WTC11 (cell line): ENCODE data around the gene MKX. TPM values are rescaled to one million over a fixed set of nuclear protein-coding genes. Genes with fewer than 3 reads are reported as not detected.

Experiments used
- ATAC-seq: fragments of 200-7000 bp; cut with Tn5 transposase; 2 replicates; pipeline ENCODE4 v1.10.0; 2021; ENCODE audit warnings: mild to moderate bottlenecking, moderate library complexity
- CTCF ChIA-PET: fragments of 300-600 bp; sonication (Branson Sonifier 250); formaldehyde crosslinking; loops from one replicate; lab custom pipeline; 2021; ENCODE audit warnings: antibody characterized with exemption; lab: Charles Lee
- POLR2A ChIA-PET: fragments of 350-600 bp; sonication (Branson Sonifier 250); formaldehyde crosslinking; loops from one replicate; lab custom pipeline; 2021; ENCODE audit warnings: antibody characterized with exemption; lab: Charles Lee
- DNase-seq: peaks from one replicate; pipeline ENCODE4 v3.0.0; 2021; ENCODE audit warnings: low spot score
- H3K27ac Mint-ChIP-seq: 2 replicates; pipeline ENCODE4 v1.8.0; 2021; ENCODE audit warnings: mixed read lengths
- H3K27me3 Mint-ChIP-seq: 2 replicates; pipeline ENCODE4 v1.8.0; 2021; ENCODE audit warnings: low read depth, mild to moderate bottlenecking, moderate library complexity, mixed read lengths
- H3K36me3 Mint-ChIP-seq: 2 replicates; pipeline ENCODE4 v1.8.0; 2021; ENCODE audit warnings: mixed read lengths
- H3K4me1 Mint-ChIP-seq: 2 replicates; pipeline ENCODE4 v1.8.0; 2022; ENCODE audit warnings: mixed read lengths
- H3K4me3 Mint-ChIP-seq: 2 replicates; pipeline ENCODE4 v1.8.0; 2021; ENCODE audit warnings: mild to moderate bottlenecking, moderate library complexity, mixed read lengths
- H3K9me3 Mint-ChIP-seq: 2 replicates; pipeline ENCODE4 v1.8.0; 2021; ENCODE audit warnings: mixed read lengths
- ATF6 ChIP-seq: sonication (generic); formaldehyde crosslinking; IDR thresholded peaks from 2 replicates; pipeline ENCODE4 v1.8.1; 2023; ENCODE audit warnings: mild to moderate bottlenecking, missing genetic modification reagents
- CREB1 ChIP-seq: sonication (generic); formaldehyde crosslinking; IDR thresholded peaks from 2 replicates; pipeline ENCODE4 v1.8.0; 2023; ENCODE audit warnings: mild to moderate bottlenecking, missing genetic modification reagents
- FOXJ3 ChIP-seq: sonication (generic); formaldehyde crosslinking; IDR thresholded peaks from 2 replicates; pipeline ENCODE4 v1.9.0; 2021; ENCODE audit warnings: missing genetic modification reagents, mild to moderate bottlenecking, borderline replicate concordance
- KAT7 ChIP-seq: sonication (generic); formaldehyde crosslinking; IDR thresholded peaks from 2 replicates; pipeline ENCODE4 v1.8.1; 2023; ENCODE audit warnings: missing genetic modification reagents, mild to moderate bottlenecking, borderline replicate concordance
- MAX ChIP-seq: sonication (generic); formaldehyde crosslinking; IDR thresholded peaks from 2 replicates; pipeline ENCODE4 v1.8.0; 2022; ENCODE audit warnings: mild to moderate bottlenecking, missing genetic modification reagents
- MXD4 ChIP-seq: fragments of 250-450 bp; sonication (Bioruptor Pico); IDR thresholded peaks from 2 replicates; pipeline ENCODE4 v1.8.0; 2021; ENCODE audit warnings: mild to moderate bottlenecking, moderate library complexity, borderline replicate concordance
- NR1H2 ChIP-seq: sonication (generic); formaldehyde crosslinking; IDR thresholded peaks from 2 replicates; pipeline ENCODE4 v1.9.0; 2021; ENCODE audit warnings: mild to moderate bottlenecking, moderate library complexity, missing genetic modification reagents
- NR2C2 ChIP-seq: sonication (generic); formaldehyde crosslinking; IDR thresholded peaks from 2 replicates; pipeline ENCODE4 v1.8.0; 2022; ENCODE audit warnings: mild to moderate bottlenecking, missing genetic modification reagents
- RORB ChIP-seq: fragments of 250-450 bp; sonication (Bioruptor Pico); IDR thresholded peaks from 2 replicates; pipeline ENCODE4 v1.9.0; 2021; ENCODE audit warnings: mild to moderate bottlenecking
- SP1 ChIP-seq: sonication (generic); formaldehyde crosslinking; conservative IDR thresholded peaks from 2 replicates; pipeline ENCODE4 v1.8.1; 2022; ENCODE audit warnings: missing genetic modification reagents
- ZBTB21 ChIP-seq: sonication (generic); formaldehyde crosslinking; IDR thresholded peaks from 2 replicates; pipeline ENCODE4 v1.8.1; 2023; ENCODE audit warnings: mild to moderate bottlenecking, missing genetic modification reagents, borderline replicate concordance
- ZMAT4 ChIP-seq: fragments of 250-450 bp; sonication (Bioruptor Pico); IDR thresholded peaks from 2 replicates; pipeline ENCODE4 v1.9.0; 2021; ENCODE audit warnings: mild to moderate bottlenecking
- ZNF138 ChIP-seq: sonication (generic); formaldehyde crosslinking; conservative IDR thresholded peaks from 2 replicates; pipeline ENCODE4 v1.8.1; 2022; ENCODE audit warnings: mild to moderate bottlenecking, moderate library complexity, missing genetic modification reagents
- ZNF219 ChIP-seq: sonication (generic); formaldehyde crosslinking; IDR thresholded peaks from 2 replicates; pipeline ENCODE4 v1.8.0; 2023; ENCODE audit warnings: missing genetic modification reagents, mild to moderate bottlenecking, borderline replicate concordance
- ZNF232 ChIP-seq: sonication (generic); formaldehyde crosslinking; IDR thresholded peaks from 2 replicates; pipeline ENCODE4 v1.8.0; 2022; ENCODE audit warnings: mild to moderate bottlenecking, missing genetic modification reagents
- total RNA-seq: library from RNA; stranded (reverse); gene quantifications from 3 replicates; pipeline ENCODE4 v1.2.3, GENCODE V29; 2021
- TF ChIP-seq, protein P1 (sequence below): sonication (generic); formaldehyde crosslinking; IDR thresholded peaks from 2 replicates; pipeline ENCODE4 v1.8.0; 2022; ENCODE audit warnings: mild to moderate bottlenecking, missing genetic modification reagents
- TF ChIP-seq, protein P2 (sequence below): sonication (generic); formaldehyde crosslinking; IDR thresholded peaks from 2 replicates; pipeline ENCODE4 v1.8.1; 2023; ENCODE audit warnings: mild to moderate bottlenecking, missing genetic modification reagents, moderate library complexity
- TF ChIP-seq, protein P3 (sequence below): fragments of 250-450 bp; sonication (Bioruptor Pico); IDR thresholded peaks from 2 replicates; pipeline ENCODE4 v2.1.2; 2022; ENCODE audit warnings: mild to moderate bottlenecking, moderate library complexity
- TF ChIP-seq, protein P4 (sequence below): sonication (generic); formaldehyde crosslinking; IDR thresholded peaks from 2 replicates; pipeline ENCODE4 v1.8.0; 2023; ENCODE audit warnings: missing genetic modification reagents, mild to moderate bottlenecking, borderline replicate concordance

MKX gene
- total RNA-seq, 1 experiment from 2014 or later, result 1.2 TPM

DNA sequence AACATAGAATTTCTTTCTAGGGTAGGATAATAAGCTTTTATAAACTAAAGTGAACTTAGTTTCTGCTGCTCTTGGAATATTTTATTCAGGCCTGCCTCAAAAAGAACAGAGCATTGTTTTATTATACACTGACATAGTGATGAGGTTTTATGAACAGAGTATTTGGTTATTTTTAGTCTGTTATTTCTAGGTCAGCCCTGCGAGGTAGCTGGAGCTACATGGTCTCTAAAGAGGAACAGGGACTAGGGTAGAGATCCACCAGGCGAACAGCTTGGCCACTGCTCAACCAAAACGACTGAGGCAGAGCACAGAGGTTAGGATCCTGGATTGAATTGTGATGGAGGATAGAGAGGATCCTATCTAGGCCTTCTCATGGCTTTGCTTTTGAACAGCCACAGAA is 53.0 kb downstream of the MKX start (continued):
- TF ChIP-seq, protein P1, sequence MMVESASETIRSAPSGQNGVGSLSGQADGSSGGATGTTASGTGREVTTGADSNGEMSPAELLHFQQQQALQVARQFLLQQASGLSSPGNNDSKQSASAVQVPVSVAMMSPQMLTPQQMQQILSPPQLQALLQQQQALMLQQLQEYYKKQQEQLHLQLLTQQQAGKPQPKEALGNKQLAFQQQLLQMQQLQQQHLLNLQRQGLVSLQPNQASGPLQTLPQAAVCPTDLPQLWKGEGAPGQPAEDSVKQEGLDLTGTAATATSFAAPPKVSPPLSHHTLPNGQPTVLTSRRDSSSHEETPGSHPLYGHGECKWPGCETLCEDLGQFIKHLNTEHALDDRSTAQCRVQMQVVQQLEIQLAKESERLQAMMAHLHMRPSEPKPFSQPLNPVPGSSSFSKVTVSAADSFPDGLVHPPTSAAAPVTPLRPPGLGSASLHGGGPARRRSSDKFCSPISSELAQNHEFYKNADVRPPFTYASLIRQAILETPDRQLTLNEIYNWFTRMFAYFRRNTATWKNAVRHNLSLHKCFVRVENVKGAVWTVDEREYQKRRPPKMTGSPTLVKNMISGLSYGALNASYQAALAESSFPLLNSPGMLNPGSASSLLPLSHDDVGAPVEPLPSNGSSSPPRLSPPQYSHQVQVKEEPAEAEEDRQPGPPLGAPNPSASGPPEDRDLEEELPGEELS (CRISPR knock-in tag), result no peak
- TF ChIP-seq, protein P2, sequence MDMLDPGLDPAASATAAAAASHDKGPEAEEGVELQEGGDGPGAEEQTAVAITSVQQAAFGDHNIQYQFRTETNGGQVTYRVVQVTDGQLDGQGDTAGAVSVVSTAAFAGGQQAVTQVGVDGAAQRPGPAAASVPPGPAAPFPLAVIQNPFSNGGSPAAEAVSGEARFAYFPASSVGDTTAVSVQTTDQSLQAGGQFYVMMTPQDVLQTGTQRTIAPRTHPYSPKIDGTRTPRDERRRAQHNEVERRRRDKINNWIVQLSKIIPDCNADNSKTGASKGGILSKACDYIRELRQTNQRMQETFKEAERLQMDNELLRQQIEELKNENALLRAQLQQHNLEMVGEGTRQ, result no peak

DNA sequence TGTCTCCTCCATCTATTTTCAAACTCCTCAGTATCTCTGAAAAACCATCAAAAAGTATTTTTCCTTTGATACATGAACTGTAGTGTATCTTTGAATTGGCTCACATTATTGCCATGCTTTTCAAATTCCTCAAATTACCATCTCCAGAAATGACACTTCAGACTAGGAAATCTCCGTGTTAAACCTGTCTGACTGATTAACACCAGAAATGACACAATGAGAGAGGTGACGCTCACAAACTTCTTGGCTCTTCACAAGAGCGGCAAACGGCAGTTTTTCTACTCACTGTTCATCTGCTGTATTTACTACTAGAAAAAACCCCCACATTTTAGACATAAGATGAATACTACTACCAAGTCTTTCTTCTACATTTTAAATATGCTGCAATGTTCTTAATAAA is 56.6 kb downstream of the MKX start:
- H3K4me1 Mint-ChIP-seq, result no peaks in the 10 kb centered on the region
- H3K36me3 Mint-ChIP-seq, result peaks cover 6% of the 10 kb centered on the region; the same call in 1 of the 2 replicates
- CTCF ChIA-PET, result no interaction called here
- no peak overlapping the region for H3K4me3 Mint-ChIP-seq
- H3K27me3 Mint-ChIP-seq, result no peaks in the 10 kb centered on the region
- POLR2A ChIA-PET, result no interaction called here
- peaks cover 25% of the 10 kb centered on the region for H3K9me3 Mint-ChIP-seq
- TF ChIP-seq ATF6 (CRISPR knock-in tag), result no peak
- ATAC-seq (no peak), DNase-seq (no peak)
- H3K27ac Mint-ChIP-seq, result no peak overlapping the region

DNA sequence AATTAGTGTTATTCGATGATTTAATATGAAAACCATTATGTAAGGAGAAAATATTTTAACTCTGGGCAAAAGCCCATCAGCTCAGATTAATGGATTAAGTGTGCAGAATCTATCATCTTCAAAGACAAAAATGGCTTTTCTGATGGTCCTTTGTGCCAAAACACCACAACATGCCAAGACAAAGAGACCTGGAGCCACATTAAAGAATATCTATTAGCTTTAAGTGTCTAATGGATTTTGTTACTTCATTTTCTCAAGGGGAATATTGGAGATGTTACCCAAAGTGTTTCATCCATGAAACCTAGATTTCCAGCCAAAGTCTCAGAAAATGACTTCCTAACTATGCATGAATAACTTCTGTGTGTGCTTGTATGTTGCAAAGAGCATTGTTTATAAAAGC is 57.3 kb downstream of the MKX start:
- TF ChIP-seq MXD4 (CRISPR knock-in tag), result no peak
- TF ChIP-seq MAX, result no peak
- TF ChIP-seq ZNF138 (CRISPR knock-in tag), result no peak
- TF ChIP-seq SP1 (CRISPR knock-in tag), result no peak
- TF ChIP-seq ZMAT4 (CRISPR knock-in tag), result no peak
- no peak for TF ChIP-seq NR2C2
- TF ChIP-seq NR1H2 (CRISPR knock-in tag), result no peak
- no peak for TF ChIP-seq RORB (CRISPR knock-in tag)
- no peak for TF ChIP-seq FOXJ3
- no peak for TF ChIP-seq KAT7
- TF ChIP-seq, protein P3, sequence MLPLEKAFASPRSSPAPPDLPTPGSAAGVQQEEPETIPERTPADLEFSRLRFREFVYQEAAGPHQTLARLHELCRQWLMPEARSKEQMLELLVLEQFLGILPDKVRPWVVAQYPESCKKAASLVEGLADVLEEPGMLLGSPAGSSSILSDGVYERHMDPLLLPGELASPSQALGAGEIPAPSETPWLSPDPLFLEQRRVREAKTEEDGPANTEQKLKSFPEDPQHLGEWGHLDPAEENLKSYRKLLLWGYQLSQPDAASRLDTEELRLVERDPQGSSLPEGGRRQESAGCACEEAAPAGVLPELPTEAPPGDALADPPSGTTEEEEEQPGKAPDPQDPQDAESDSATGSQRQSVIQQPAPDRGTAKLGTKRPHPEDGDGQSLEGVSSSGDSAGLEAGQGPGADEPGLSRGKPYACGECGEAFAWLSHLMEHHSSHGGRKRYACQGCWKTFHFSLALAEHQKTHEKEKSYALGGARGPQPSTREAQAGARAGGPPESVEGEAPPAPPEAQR (CRISPR knock-in tag), result no peak
- TF ChIP-seq, protein P4, sequence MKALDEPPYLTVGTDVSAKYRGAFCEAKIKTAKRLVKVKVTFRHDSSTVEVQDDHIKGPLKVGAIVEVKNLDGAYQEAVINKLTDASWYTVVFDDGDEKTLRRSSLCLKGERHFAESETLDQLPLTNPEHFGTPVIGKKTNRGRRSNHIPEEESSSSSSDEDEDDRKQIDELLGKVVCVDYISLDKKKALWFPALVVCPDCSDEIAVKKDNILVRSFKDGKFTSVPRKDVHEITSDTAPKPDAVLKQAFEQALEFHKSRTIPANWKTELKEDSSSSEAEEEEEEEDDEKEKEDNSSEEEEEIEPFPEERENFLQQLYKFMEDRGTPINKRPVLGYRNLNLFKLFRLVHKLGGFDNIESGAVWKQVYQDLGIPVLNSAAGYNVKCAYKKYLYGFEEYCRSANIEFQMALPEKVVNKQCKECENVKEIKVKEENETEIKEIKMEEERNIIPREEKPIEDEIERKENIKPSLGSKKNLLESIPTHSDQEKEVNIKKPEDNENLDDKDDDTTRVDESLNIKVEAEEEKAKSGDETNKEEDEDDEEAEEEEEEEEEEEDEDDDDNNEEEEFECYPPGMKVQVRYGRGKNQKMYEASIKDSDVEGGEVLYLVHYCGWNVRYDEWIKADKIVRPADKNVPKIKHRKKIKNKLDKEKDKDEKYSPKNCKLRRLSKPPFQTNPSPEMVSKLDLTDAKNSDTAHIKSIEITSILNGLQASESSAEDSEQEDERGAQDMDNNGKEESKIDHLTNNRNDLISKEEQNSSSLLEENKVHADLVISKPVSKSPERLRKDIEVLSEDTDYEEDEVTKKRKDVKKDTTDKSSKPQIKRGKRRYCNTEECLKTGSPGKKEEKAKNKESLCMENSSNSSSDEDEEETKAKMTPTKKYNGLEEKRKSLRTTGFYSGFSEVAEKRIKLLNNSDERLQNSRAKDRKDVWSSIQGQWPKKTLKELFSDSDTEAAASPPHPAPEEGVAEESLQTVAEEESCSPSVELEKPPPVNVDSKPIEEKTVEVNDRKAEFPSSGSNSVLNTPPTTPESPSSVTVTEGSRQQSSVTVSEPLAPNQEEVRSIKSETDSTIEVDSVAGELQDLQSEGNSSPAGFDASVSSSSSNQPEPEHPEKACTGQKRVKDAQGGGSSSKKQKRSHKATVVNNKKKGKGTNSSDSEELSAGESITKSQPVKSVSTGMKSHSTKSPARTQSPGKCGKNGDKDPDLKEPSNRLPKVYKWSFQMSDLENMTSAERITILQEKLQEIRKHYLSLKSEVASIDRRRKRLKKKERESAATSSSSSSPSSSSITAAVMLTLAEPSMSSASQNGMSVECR (CRISPR knock-in tag), result no peak
- no peak for TF ChIP-seq ZNF232 (CRISPR knock-in tag)
- TF ChIP-seq, protein P2, result no peak
- TF ChIP-seq ZNF219 (CRISPR knock-in tag), result no peak
- no peak for TF ChIP-seq CREB1 (CRISPR knock-in tag)
- TF ChIP-seq ZBTB21 (CRISPR knock-in tag), result no peak
- Mint-ChIP-seq H3K9me3 (peaks cover 25% of the 10 kb centered on the region), H3K36me3 (peaks cover 6% of the 10 kb centered on the region; the same call in 1 of the 2 replicates), H3K4me3 (no peak overlapping the region), H3K27me3 (no peaks in the 10 kb centered on the region), H3K27ac (no peak overlapping the region), H3K4me1 (no peaks in the 10 kb centered on the region)
- POLR2A ChIA-PET, result no interaction called here
- CTCF ChIA-PET, result interaction anchor here (0.6 kb wide), 1 partner anchor 280 kb away, joined by 3 read pairs; no protein-coding TSS in a partner anchor
- DNase-seq, result no peak
- ATAC-seq, result no peak
